Choroid plexus epithelial cell (primary cell): Measurements from ENCODE around the gene HSP90AB1.
"Not testable (repeated sequence)": the region's sequence is repeated elsewhere in the genome, so short reads cannot be mapped to it uniquely, and the experiment has no call there.

Experiments
- DNase-seq: peaks from one replicate; pipeline ENCODE4 v3.0.0-alpha.2; 2010; ENCODE audit warnings: low read depth
- H3K4me3 ChIP-seq: 2 replicates; pipeline ENCODE4 v1.5.1; 2011; ENCODE audit warnings: low read depth, mild to moderate bottlenecking, control low read depth, low read length, moderate library complexity
- CTCF ChIP-seq: conservative IDR thresholded peaks from 2 replicates; pipeline ENCODE4 v1.5.1; 2011; ENCODE audit warnings: low read depth, mild to moderate bottlenecking, control low read depth, inconsistent platforms, low read length, moderate library complexity

HSP90AB1 gene

GRCh38 chr6:44230034-44230675 lies 16.7 kb upstream of the HSP90AB1 start:
- no peak for TF ChIP-seq CTCF
- H3K4me3 ChIP-seq = no peak overlapping the region
- DNase-seq = no peak

- not testable (repeated sequence) for H3K4me3 ChIP-seq, DNase-seq
These were observed 15.5 kb upstream of the HSP90AB1 start for GRCh38 chr6:44231426-44231825.

- H3K4me3 ChIP-seq = no peak overlapping the region
- no peak for TF ChIP-seq CTCF
- no peak for DNase-seq
These were observed 14.0 kb upstream of the HSP90AB1 start for GRCh38 chr6:44232676-44233566.

- H3K4me3 ChIP-seq = no peak overlapping the region
- TF ChIP-seq CTCF = no peak
- no peak for DNase-seq
These were observed 13.3 kb upstream of the HSP90AB1 start for GRCh38 chr6:44233567-44234100.

- DNase-seq = peak; percentile 87
- no peak overlapping the region for H3K4me3 ChIP-seq
- peak; percentile 86 for TF ChIP-seq CTCF
These were observed 12.5 kb upstream of the HSP90AB1 start for GRCh38 chr6:44234101-44235025.

- no peak overlapping the region for H3K4me3 ChIP-seq
- no peak for TF ChIP-seq CTCF
These were observed 11.6 kb upstream of the HSP90AB1 start for GRCh38 chr6:44235269-44235668.

GRCh38 chr6:44235891-44236516 lies 10.9 kb upstream of the HSP90AB1 start:
- TF ChIP-seq CTCF = no peak
- H3K4me3 ChIP-seq = no peak overlapping the region
- DNase-seq = no peak

More at GRCh38 chr6:44235269-44235668, 11.6 kb upstream of the HSP90AB1 start:
- DNase-seq = no peak
